Loucy (cell line): Measurements from ENCODE around the gene TMEM169.

Experiments used
- CTCF ChIP-seq: fragments of 200-600 bp; sonication (generic); conservative IDR thresholded peaks from 2 replicates; pipeline ENCODE4 v1.5.1; 2014; ENCODE audit warnings: mild to moderate bottlenecking, antibody characterized with exemption, low read length
- EZH2phosphoT487 ChIP-seq: fragments of 200-600 bp; IDR thresholded peaks from 2 replicates; pipeline ENCODE4 v1.6.1; 2018; ENCODE audit warnings: antibody characterized with exemption, mild to moderate bottlenecking, moderate library complexity, borderline replicate concordance

- TF ChIP-seq CTCF = no peak
- TF ChIP-seq EZH2phosphoT487 = no peak
These were observed 49.6 kb downstream of the TMEM169 start for GRCh38 chr2:216131175-216131926.
